WTC11 (cell line): Measurements from ENCODE around the gene SDF4.

Experiments
- CTCF ChIP-seq: fragments of 200-600 bp; IDR thresholded peaks from 2 replicates; pipeline ENCODE4 v1.8.0; 2022; ENCODE audit warnings: antibody characterized with exemption
- KAT7 ChIP-seq: sonication (generic); formaldehyde crosslinking; IDR thresholded peaks from 2 replicates; pipeline ENCODE4 v1.8.1; 2023; ENCODE audit warnings: missing genetic modification reagents, mild to moderate bottlenecking, borderline replicate concordance

GRCh38 chr1:1274931-1275431 is 43.2 kb upstream of the SDF4 start:
- TF ChIP-seq CTCF = no peak
- TF ChIP-seq KAT7 (CRISPR knock-in tag) = no peak
